Liver (tissue), 9 donors: ENCODE measurements around the gene IKZF1. TPM values are rescaled to one million over a fixed set of nuclear protein-coding genes. Genes with fewer than 3 reads are reported as not detected.

Experiments
- DNase-seq: peaks from one replicate; pipeline ENCODE4 v3.0.0-alpha.2; 2017; ENCODE audit warnings: low spot score
- H3K27ac ChIP-seq, 2 donors: one replicate each; pipeline ENCODE4 v1.7.0; 2013; ENCODE audit warnings: inconsistent platforms in 2 of 2, low read length in 2 of 2, control low read depth in 1 of 2, low read depth in 1 of 2, mild to moderate bottlenecking in 1 of 2
- H3K27me3 ChIP-seq, 4 donors: one replicate each; pipeline versions ENCODE4 v1.6.1 to v1.7.0; 2013; ENCODE audit warnings: low read length in 3 of 4, inconsistent platforms in 1 of 4, mild to moderate bottlenecking in 1 of 4, moderate library complexity in 1 of 4; ENCODE audit not compliant: control insufficient read depth in 4 of 4, insufficient read depth in 4 of 4
- H3K36me3 ChIP-seq, 4 donors: one replicate each; pipeline versions ENCODE4 v1.6.1 to v1.7.0; 2013; ENCODE audit warnings: low read length in 3 of 4, mild to moderate bottlenecking in 3 of 4, low read depth in 1 of 4, moderate library complexity in 1 of 4; ENCODE audit not compliant: control insufficient read depth in 4 of 4, insufficient read depth in 3 of 4
- H3K4me1 ChIP-seq, 4 donors: one replicate each; pipeline versions ENCODE4 v1.6.1 to v1.7.0; 2013; ENCODE audit warnings: low read length in 3 of 4, mild to moderate bottlenecking in 3 of 4, moderate library complexity in 1 of 4; ENCODE audit not compliant: control insufficient read depth in 4 of 4, insufficient read depth in 4 of 4
- H3K4me3 ChIP-seq, 3 donors: one replicate each; pipeline versions ENCODE4 v1.6.1 to v1.7.0; 2013; ENCODE audit warnings: low read length in 3 of 3, control low read depth in 1 of 3, low read depth in 1 of 3, mild to moderate bottlenecking in 1 of 3
- H3K9ac ChIP-seq, 2 donors: one replicate each; pipeline ENCODE4 v1.7.0; 2013; ENCODE audit warnings: low read length in 2 of 2, mild to moderate bottlenecking in 2 of 2, moderate library complexity in 2 of 2, control low read depth in 1 of 2, low read depth in 1 of 2
- H3K9me3 ChIP-seq, 4 donors: one replicate each; pipeline versions ENCODE4 v1.6.1 to v1.7.0; 2013; ENCODE audit warnings: low read length in 3 of 4; ENCODE audit not compliant: control insufficient read depth in 4 of 4
- EGR1 ChIP-seq, 2 donors: IDR thresholded peaks; 2 replicates each; pipeline ENCODE4 v1.6.1; 2016 to 2018; ENCODE audit warnings: antibody characterized with exemption in 2 of 2, low read depth in 2 of 2
- FOXA1 ChIP-seq: IDR thresholded peaks from 2 replicates; pipeline ENCODE4 v1.6.1; 2016; ENCODE audit warnings: antibody characterized with exemption
- FOXA2 ChIP-seq: IDR thresholded peaks from 2 replicates; pipeline ENCODE4 v1.6.1; 2016; ENCODE audit warnings: antibody characterized with exemption
- GABPA ChIP-seq, 2 donors: IDR thresholded peaks in 1 of 2; conservative IDR thresholded peaks in 1 of 2; 2 replicates each; pipeline ENCODE4 v1.6.1; 2016; ENCODE audit warnings: antibody characterized with exemption in 2 of 2, mild to moderate bottlenecking in 1 of 2, moderate library complexity in 1 of 2
- HNF4A ChIP-seq, 2 donors: conservative IDR thresholded peaks; 2 replicates each; pipeline ENCODE4 v1.6.1; 2016; ENCODE audit warnings: antibody characterized with exemption in 2 of 2, mild to moderate bottlenecking in 2 of 2
- HNF4G ChIP-seq: IDR thresholded peaks from 2 replicates; pipeline ENCODE4 v1.6.1; 2016; ENCODE audit warnings: antibody characterized with exemption
- JUND ChIP-seq, 2 donors: IDR thresholded peaks; 2 replicates each; pipeline ENCODE4 v1.6.1; 2016; ENCODE audit warnings: antibody characterized with exemption in 2 of 2
- NR2F2 ChIP-seq: IDR thresholded peaks from 2 replicates; pipeline ENCODE4 v1.6.1; 2016; ENCODE audit warnings: antibody characterized with exemption
- RAD21 ChIP-seq, 2 donors: IDR thresholded peaks; 2 replicates each; pipeline ENCODE4 v1.6.1; 2016; ENCODE audit warnings: antibody characterized with exemption in 2 of 2, mild to moderate bottlenecking in 2 of 2
- RXRA ChIP-seq, 2 donors: IDR thresholded peaks; 2 replicates each; pipeline ENCODE4 v1.6.1; 2017 to 2018; ENCODE audit warnings: antibody characterized with exemption in 2 of 2, mild to moderate bottlenecking in 1 of 2
- SP1 ChIP-seq: IDR thresholded peaks from 2 replicates; pipeline ENCODE4 v1.6.1; 2018; ENCODE audit warnings: antibody characterized with exemption, mild to moderate bottlenecking
- TAF1 ChIP-seq: conservative IDR thresholded peaks from 2 replicates; pipeline ENCODE4 v1.6.1; 2016; ENCODE audit warnings: antibody characterized with exemption, mild to moderate bottlenecking
- YY1 ChIP-seq: IDR thresholded peaks from 2 replicates; pipeline ENCODE4 v1.6.1; 2016; ENCODE audit warnings: antibody characterized with exemption, mild to moderate bottlenecking
- WGBS: extraction: QIAGEN DNeasy Blood & Tissue Kit; methylation state at CpG from one replicate; pipeline ENCODE4 v1.1.7; 2013; 5-methylcytosine and 5-hydroxymethylcytosine counted together
- polyA plus RNA-seq, 2 donors: library from polyadenylated mRNA; stranded (reverse) in 1 of 2; unstranded in 1 of 2; fragments of 200-250 nt in 1 of 2; fragments of >200 nt in 1 of 2; fragmentation: Nextera tagmentation in 1 of 2; extraction: Ambion mirVana in 1 of 2; gene quantifications; one replicate each; pipeline versions ENCODE4 v1.2.1 to v1.2.3, GENCODE V29; 2013 to 2015
- total RNA-seq, 2 donors: library from RNA; depleted of rRNA; stranded (reverse); fragments of >200 nt; gene quantifications; one replicate each; pipeline ENCODE4 v1.2.3, GENCODE V29; 2014
- TF ChIP-seq, protein P1 (sequence below): IDR thresholded peaks from 2 replicates; pipeline ENCODE4 v1.6.1; 2016; ENCODE audit warnings: antibody characterized with exemption
- TF ChIP-seq, protein P2 (sequence below): fragments of 150-350 bp; IDR thresholded peaks from 2 replicates; pipeline ENCODE4 v1.5.1; 2017; ENCODE audit warnings: improper control_type of control experiment, low read depth, low read length; ENCODE audit not compliant: missing input control
- TF ChIP-seq, protein P3 (sequence below): IDR thresholded peaks from 2 replicates; pipeline ENCODE4 v1.6.1; 2016; ENCODE audit warnings: antibody characterized with exemption
- TF ChIP-seq, protein P4 (sequence below): IDR thresholded peaks from 2 replicates; pipeline ENCODE4 v1.6.1; 2016; ENCODE audit warnings: antibody characterized with exemption, mild to moderate bottlenecking
- TF ChIP-seq, protein P5 (sequence below): IDR thresholded peaks from 2 replicates; pipeline ENCODE4 v1.6.1; 2016; ENCODE audit warnings: antibody characterized with exemption
- donor health status: healthy.
- donor health status: healthy.
- donor health status: healthy.
- donor health status: healthy.
- donor health status: healthy.

The IKZF1 gene
- total and polyA plus RNA-seq, 4 donors, result 1.6 to 43.5 (median 6.2) TPM

DNA sequence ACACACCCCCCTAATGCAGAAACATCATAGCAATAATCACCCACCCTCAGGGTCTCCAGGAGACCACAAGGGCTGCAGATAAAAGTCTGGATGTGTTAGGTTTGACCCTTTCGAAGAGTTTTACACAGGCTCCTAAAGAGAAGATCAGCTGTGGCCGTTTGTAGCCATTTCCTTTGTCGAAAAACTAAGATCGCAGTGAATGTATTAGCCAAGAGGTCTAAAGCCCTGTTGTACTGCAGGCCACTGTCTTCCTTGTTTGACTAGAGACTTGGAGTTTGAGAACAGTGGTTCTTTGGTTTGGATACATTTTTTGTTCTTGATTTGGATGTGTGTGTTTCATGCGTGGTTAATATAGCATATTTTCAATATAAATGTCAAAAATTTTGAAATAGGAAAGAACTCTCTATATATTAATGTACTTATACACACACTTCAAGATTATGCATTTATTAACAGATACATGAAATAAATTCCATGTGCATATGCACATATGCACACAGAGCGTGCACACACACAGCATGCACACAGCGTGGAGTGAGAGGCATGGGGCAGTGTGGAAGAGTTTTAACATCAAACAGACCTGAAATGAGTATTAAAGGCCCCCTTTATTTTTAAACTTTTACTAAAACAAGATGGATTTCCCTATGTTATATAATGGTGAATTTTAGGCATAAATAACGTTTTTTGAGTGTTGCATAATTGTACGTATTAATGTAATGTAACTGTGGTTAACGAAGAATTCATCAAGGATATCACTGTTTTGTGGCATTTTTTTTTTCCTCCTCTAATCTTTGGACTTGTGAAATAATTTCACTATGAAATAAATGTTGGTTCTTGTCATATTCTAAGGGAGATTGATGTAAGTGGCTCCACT is 2.2 kb downstream of the IKZF1 start:
- H3K27me3 ChIP-seq, result peaks cover 2 to 11% (median 8%) of the 10 kb centered on the region in 4 donors

DNA sequence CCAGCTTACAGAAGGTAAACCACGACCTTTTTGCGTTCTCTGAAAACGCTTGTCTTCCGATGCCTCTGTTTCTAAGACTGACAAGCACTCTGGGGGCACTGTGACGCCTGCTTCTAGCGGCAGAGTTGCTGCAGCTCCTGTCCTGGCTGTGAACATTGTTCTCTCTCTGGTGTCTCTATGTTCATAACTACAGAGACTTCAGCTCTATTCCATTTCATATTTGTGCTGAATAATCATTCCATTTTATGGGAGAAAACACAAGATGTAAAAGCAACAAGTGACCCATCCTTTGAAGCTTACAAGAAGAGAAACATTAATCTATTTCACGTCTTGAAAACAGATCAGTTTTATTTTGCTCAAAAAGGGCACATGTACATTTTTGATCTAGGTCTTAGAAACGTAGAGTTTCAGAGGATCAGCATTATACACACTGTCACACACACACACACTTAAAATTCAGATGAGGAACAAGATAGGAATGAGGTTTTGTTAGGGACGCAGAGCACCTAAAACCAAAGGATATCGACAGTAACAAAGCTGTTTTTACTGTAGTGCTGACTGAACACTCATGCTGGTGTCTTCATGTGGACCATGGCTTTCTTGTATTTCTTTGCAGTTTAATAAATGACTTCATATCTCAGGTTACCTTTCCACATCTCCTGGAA is 3.0 kb downstream of the IKZF1 start:
- Histone ChIP-seq H3K4me1 (peaks cover 3 to 11% (median 8%) of the 10 kb centered on the region in 4 donors), H3K9ac (peak overlapping the region; percentile 38 to 56), H3K27me3 (peaks cover 2 to 14% (median 6%) of the 10 kb centered on the region in 4 donors), H3K9me3 (no peaks in the 10 kb centered on the region), H3K4me3 (no peak overlapping the region), H3K36me3 (no peaks in the 10 kb centered on the region), H3K27ac (no peak overlapping the region)
- 34% methylated on average over 10 of the region's 10 CpGs for WGBS
- DNase-seq, result no peak
- TF ChIP-seq JUND (IDR thresholded peaks at IDR 0.05), result no peak
- TF ChIP-seq YY1, result no peak
- TF ChIP-seq HNF4A (conservative IDR thresholded peaks at IDR 0.05), result no peak
- TF ChIP-seq GABPA (IDR thresholded peaks at IDR 0.05 in 1 of 2, conservative IDR thresholded peaks at IDR 0.05 in 1 of 2), result no peak
- TF ChIP-seq, protein P1, sequence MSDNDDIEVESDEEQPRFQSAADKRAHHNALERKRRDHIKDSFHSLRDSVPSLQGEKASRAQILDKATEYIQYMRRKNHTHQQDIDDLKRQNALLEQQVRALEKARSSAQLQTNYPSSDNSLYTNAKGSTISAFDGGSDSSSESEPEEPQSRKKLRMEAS, result no peak
- TF ChIP-seq FOXA1, result no peak
- no peak for TF ChIP-seq SP1
- TF ChIP-seq EGR1 (IDR thresholded peaks at IDR 0.05; ENCODE audit: low read depth in 2 of 2), result no peak
- TF ChIP-seq, protein P2, sequence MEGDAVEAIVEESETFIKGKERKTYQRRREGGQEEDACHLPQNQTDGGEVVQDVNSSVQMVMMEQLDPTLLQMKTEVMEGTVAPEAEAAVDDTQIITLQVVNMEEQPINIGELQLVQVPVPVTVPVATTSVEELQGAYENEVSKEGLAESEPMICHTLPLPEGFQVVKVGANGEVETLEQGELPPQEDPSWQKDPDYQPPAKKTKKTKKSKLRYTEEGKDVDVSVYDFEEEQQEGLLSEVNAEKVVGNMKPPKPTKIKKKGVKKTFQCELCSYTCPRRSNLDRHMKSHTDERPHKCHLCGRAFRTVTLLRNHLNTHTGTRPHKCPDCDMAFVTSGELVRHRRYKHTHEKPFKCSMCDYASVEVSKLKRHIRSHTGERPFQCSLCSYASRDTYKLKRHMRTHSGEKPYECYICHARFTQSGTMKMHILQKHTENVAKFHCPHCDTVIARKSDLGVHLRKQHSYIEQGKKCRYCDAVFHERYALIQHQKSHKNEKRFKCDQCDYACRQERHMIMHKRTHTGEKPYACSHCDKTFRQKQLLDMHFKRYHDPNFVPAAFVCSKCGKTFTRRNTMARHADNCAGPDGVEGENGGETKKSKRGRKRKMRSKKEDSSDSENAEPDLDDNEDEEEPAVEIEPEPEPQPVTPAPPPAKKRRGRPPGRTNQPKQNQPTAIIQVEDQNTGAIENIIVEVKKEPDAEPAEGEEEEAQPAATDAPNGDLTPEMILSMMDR, result no peak
- no peak for TF ChIP-seq FOXA2
- no peak for TF ChIP-seq NR2F2
- TF ChIP-seq HNF4G, result no peak
- TF ChIP-seq, protein P3, sequence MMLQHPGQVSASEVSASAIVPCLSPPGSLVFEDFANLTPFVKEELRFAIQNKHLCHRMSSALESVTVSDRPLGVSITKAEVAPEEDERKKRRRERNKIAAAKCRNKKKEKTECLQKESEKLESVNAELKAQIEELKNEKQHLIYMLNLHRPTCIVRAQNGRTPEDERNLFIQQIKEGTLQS, result no peak
- TF ChIP-seq, protein P4, sequence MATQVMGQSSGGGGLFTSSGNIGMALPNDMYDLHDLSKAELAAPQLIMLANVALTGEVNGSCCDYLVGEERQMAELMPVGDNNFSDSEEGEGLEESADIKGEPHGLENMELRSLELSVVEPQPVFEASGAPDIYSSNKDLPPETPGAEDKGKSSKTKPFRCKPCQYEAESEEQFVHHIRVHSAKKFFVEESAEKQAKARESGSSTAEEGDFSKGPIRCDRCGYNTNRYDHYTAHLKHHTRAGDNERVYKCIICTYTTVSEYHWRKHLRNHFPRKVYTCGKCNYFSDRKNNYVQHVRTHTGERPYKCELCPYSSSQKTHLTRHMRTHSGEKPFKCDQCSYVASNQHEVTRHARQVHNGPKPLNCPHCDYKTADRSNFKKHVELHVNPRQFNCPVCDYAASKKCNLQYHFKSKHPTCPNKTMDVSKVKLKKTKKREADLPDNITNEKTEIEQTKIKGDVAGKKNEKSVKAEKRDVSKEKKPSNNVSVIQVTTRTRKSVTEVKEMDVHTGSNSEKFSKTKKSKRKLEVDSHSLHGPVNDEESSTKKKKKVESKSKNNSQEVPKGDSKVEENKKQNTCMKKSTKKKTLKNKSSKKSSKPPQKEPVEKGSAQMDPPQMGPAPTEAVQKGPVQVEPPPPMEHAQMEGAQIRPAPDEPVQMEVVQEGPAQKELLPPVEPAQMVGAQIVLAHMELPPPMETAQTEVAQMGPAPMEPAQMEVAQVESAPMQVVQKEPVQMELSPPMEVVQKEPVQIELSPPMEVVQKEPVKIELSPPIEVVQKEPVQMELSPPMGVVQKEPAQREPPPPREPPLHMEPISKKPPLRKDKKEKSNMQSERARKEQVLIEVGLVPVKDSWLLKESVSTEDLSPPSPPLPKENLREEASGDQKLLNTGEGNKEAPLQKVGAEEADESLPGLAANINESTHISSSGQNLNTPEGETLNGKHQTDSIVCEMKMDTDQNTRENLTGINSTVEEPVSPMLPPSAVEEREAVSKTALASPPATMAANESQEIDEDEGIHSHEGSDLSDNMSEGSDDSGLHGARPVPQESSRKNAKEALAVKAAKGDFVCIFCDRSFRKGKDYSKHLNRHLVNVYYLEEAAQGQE, result no peak
- TF ChIP-seq, protein P5, sequence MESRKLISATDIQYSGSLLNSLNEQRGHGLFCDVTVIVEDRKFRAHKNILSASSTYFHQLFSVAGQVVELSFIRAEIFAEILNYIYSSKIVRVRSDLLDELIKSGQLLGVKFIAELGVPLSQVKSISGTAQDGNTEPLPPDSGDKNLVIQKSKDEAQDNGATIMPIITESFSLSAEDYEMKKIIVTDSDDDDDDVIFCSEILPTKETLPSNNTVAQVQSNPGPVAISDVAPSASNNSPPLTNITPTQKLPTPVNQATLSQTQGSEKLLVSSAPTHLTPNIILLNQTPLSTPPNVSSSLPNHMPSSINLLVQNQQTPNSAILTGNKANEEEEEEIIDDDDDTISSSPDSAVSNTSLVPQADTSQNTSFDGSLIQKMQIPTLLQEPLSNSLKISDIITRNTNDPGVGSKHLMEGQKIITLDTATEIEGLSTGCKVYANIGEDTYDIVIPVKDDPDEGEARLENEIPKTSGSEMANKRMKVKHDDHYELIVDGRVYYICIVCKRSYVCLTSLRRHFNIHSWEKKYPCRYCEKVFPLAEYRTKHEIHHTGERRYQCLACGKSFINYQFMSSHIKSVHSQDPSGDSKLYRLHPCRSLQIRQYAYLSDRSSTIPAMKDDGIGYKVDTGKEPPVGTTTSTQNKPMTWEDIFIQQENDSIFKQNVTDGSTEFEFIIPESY, result no peak
- TF ChIP-seq RXRA (IDR thresholded peaks at IDR 0.05), result no peak
- TF ChIP-seq TAF1, result no peak

More for the DNA sequence above, 2.2 kb downstream of the IKZF1 start:
- Histone ChIP-seq H3K4me3 (peak overlapping the region in 2 of 3 donors; percentile 30 to 64), H3K36me3 (no peaks in the 10 kb centered on the region), H3K27ac (no peak overlapping the region), H3K9me3 (no peaks in the 10 kb centered on the region), H3K4me1 (peaks cover 3 to 11% (median 8%) of the 10 kb centered on the region in 4 donors), H3K9ac (peak overlapping the region; percentile 38 to 76)
- DNase-seq, result no peak
- WGBS, result 61% methylated on average over 10 of the region's 10 CpGs
- TF ChIP-seq RAD21 (IDR thresholded peaks at IDR 0.05), result no peak
- TF ChIP-seq, protein P2, result no peak
- TF ChIP-seq RXRA (IDR thresholded peaks at IDR 0.05), result no peak
- no peak for TF ChIP-seq JUND (IDR thresholded peaks at IDR 0.05)
- no peak for TF ChIP-seq FOXA2
- TF ChIP-seq EGR1 (IDR thresholded peaks at IDR 0.05; ENCODE audit: low read depth in 2 of 2), result no peak
- TF ChIP-seq, protein P1, result no peak
